ENCODE data around the gene TP73.
A peak's percentile ranks its signal among the peaks of the same experiment; 100 is the strongest.

Gene TP73

GRCh38 chr1:3654549-3655281, 2.4 kb downstream of the TP73 start:
- no peak overlapping the region; the same call in 1 of the 2 replicates for H3K4me3 ChIP-seq (replicated peaks; ENCODE audit: low read depth, low read length)
- no peak for DNase-seq (ENCODE audit: extremely low read depth, insufficient read length)
- H3K27me3 ChIP-seq (replicated peaks; ENCODE audit: control insufficient read depth, insufficient read depth, low read length), result no peaks in the 10 kb centered on the region

GRCh38 chr1:3656450-3657095, 4.3 kb downstream of the TP73 start:
- TF ChIP-seq, protein P1, sequence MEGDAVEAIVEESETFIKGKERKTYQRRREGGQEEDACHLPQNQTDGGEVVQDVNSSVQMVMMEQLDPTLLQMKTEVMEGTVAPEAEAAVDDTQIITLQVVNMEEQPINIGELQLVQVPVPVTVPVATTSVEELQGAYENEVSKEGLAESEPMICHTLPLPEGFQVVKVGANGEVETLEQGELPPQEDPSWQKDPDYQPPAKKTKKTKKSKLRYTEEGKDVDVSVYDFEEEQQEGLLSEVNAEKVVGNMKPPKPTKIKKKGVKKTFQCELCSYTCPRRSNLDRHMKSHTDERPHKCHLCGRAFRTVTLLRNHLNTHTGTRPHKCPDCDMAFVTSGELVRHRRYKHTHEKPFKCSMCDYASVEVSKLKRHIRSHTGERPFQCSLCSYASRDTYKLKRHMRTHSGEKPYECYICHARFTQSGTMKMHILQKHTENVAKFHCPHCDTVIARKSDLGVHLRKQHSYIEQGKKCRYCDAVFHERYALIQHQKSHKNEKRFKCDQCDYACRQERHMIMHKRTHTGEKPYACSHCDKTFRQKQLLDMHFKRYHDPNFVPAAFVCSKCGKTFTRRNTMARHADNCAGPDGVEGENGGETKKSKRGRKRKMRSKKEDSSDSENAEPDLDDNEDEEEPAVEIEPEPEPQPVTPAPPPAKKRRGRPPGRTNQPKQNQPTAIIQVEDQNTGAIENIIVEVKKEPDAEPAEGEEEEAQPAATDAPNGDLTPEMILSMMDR (IDR thresholded peaks at IDR 0.05; ENCODE audit: insufficient read depth, low read length, poor library complexity, severe bottlenecking), result no peak
- peak overlapping the region; percentile 47 for H3K4me3 ChIP-seq (replicated peaks; ENCODE audit: low read depth, low read length)
- H3K27me3 ChIP-seq (replicated peaks; ENCODE audit: control insufficient read depth, insufficient read depth, low read length), result no peaks in the 10 kb centered on the region
- no peaks in the 10 kb centered on the region for H3K36me3 ChIP-seq (ENCODE audit: control insufficient read depth, insufficient read depth, low read length)
- peak; percentile 77 for DNase-seq (ENCODE audit: extremely low read depth, insufficient read length)

More at GRCh38 chr1:3654549-3655281, 2.4 kb downstream of the TP73 start:
- TF ChIP-seq, protein P1 (IDR thresholded peaks at IDR 0.05; ENCODE audit: insufficient read depth, low read length, poor library complexity, severe bottlenecking), result no peak
- no peaks in the 10 kb centered on the region for H3K36me3 ChIP-seq (ENCODE audit: control insufficient read depth, insufficient read depth, low read length)

- DNase-seq (ENCODE audit: extremely low read depth, insufficient read length), result no peak
- Histone ChIP-seq H3K4me3 (replicated peaks; ENCODE audit: low read depth, low read length) (peak overlapping the region; percentile 28; the same call in 1 of the 2 replicates), H3K36me3 (ENCODE audit: control insufficient read depth, insufficient read depth, low read length) (no peaks in the 10 kb centered on the region), H3K27me3 (replicated peaks; ENCODE audit: control insufficient read depth, insufficient read depth, low read length) (no peaks in the 10 kb centered on the region)
- TF ChIP-seq, protein P1 (IDR thresholded peaks at IDR 0.05; ENCODE audit: insufficient read depth, low read length, poor library complexity, severe bottlenecking), result no peak
Observed at GRCh38 chr1:3657096-3657475, 4.8 kb downstream of the TP73 start.

- TF ChIP-seq, protein P1 (IDR thresholded peaks at IDR 0.05; ENCODE audit: insufficient read depth, low read length, poor library complexity, severe bottlenecking), result no peak
- H3K36me3 ChIP-seq (ENCODE audit: control insufficient read depth, insufficient read depth, low read length), result no peaks in the 10 kb centered on the region
- DNase-seq (ENCODE audit: extremely low read depth, insufficient read length), result no peak
- H3K4me3 ChIP-seq (replicated peaks; ENCODE audit: low read depth, low read length), result no peak overlapping the region
- H3K27me3 ChIP-seq (replicated peaks; ENCODE audit: control insufficient read depth, insufficient read depth, low read length), result no peaks in the 10 kb centered on the region
Observed at GRCh38 chr1:3657578-3658230, 5.4 kb downstream of the TP73 start.

GRCh38 chr1:3658231-3658615, 5.9 kb downstream of the TP73 start:
- H3K4me3 ChIP-seq (replicated peaks; ENCODE audit: low read depth, low read length), result no peak overlapping the region
- no peak for DNase-seq (ENCODE audit: extremely low read depth, insufficient read length)
- H3K36me3 ChIP-seq (ENCODE audit: control insufficient read depth, insufficient read depth, low read length), result no peaks in the 10 kb centered on the region
- TF ChIP-seq, protein P1 (IDR thresholded peaks at IDR 0.05; ENCODE audit: insufficient read depth, low read length, poor library complexity, severe bottlenecking), result no peak
- no peaks in the 10 kb centered on the region for H3K27me3 ChIP-seq (replicated peaks; ENCODE audit: control insufficient read depth, insufficient read depth, low read length)
